GM19240 (cell line): ENCODE results near the gene DOK7.

Source experiments
- DNase-seq: peaks from one replicate; pipeline ENCODE4 v3.0.0; 2011; ENCODE audit warnings: low spot score; ENCODE audit not compliant: insufficient read length

The DOK7 gene

GRCh38 chr4:3462790-3463415 is at the start of gene DOK7:
TSS of gene DOK7 (plus strand) at chr4:3463306. CDS start at chr4:3463376, 70 bp downstream.
- DNase-seq: no peak

- DNase-seq: no peak
These were observed 49.3 kb upstream of the DOK7 start for GRCh38 chr4:3413675-3414420.

GRCh38 chr4:3414421-3415279 is 48.5 kb upstream of the DOK7 start:
- DNase-seq: no peak

GRCh38 chr4:3415471-3416141 is 47.5 kb upstream of the DOK7 start:
- no peak for DNase-seq

GRCh38 chr4:3416270-3416669 is 46.8 kb upstream of the DOK7 start:
- no peak for DNase-seq

- DNase-seq: no peak
These were observed 46.3 kb upstream of the DOK7 start for GRCh38 chr4:3416821-3417221.

- no peak for DNase-seq
These were observed 45.7 kb upstream of the DOK7 start for GRCh38 chr4:3417448-3417847.

GRCh38 chr4:3418029-3418762 is 44.9 kb upstream of the DOK7 start:
- no peak for DNase-seq

GRCh38 chr4:3419836-3420605 is 43.1 kb upstream of the DOK7 start:
- DNase-seq: no peak

- DNase-seq: no peak
These were observed 42.5 kb upstream of the DOK7 start for GRCh38 chr4:3420606-3420955.

GRCh38 chr4:3420956-3421355 is 42.1 kb upstream of the DOK7 start:
- DNase-seq: no peak

- no peak for DNase-seq
These were observed 41.6 kb upstream of the DOK7 start for GRCh38 chr4:3421470-3421869.

- DNase-seq: no peak
These were observed 40.8 kb upstream of the DOK7 start for GRCh38 chr4:3422241-3422801.

GRCh38 chr4:3422808-3423297 is 40.3 kb upstream of the DOK7 start:
- DNase-seq: no peak

- DNase-seq: no peak
These were observed 39.7 kb upstream of the DOK7 start for GRCh38 chr4:3423406-3423805.

GRCh38 chr4:3423952-3424351 is 39.2 kb upstream of the DOK7 start:
- DNase-seq: no peak

- no peak for DNase-seq
These were observed 38.5 kb upstream of the DOK7 start for GRCh38 chr4:3424522-3425095.

- no peak for DNase-seq
These were observed 36.5 kb upstream of the DOK7 start for GRCh38 chr4:3426465-3427133.

- DNase-seq: no peak
These were observed 36.0 kb upstream of the DOK7 start for GRCh38 chr4:3427134-3427476.
